Esophagus (tissue), 2 donors: ENCODE results near the gene BBS12. TPM values are rescaled to one million over a fixed set of nuclear protein-coding genes. Genes with fewer than 3 reads are reported as not detected.

ENCODE experiments used
- H3K27ac ChIP-seq, 2 donors: one replicate each; pipeline ENCODE4 v1.5.1; 2013; ENCODE audit warnings: low read depth in 2 of 2, mild to moderate bottlenecking in 2 of 2, inconsistent platforms in 1 of 2, low read length in 1 of 2, moderate library complexity in 1 of 2
- H3K27me3 ChIP-seq, 2 donors: one replicate each; pipeline ENCODE4 v1.6.1; 2013; ENCODE audit warnings: low read length in 2 of 2, control low read depth in 1 of 2, mild to moderate bottlenecking in 1 of 2; ENCODE audit not compliant: insufficient read depth in 2 of 2, control insufficient read depth in 1 of 2
- H3K36me3 ChIP-seq, 2 donors: one replicate each; pipeline ENCODE4 v1.6.1; 2013; ENCODE audit warnings: low read length in 1 of 2; ENCODE audit not compliant: control insufficient read depth in 2 of 2, insufficient read depth in 2 of 2
- H3K4me1 ChIP-seq, 2 donors: one replicate each; pipeline ENCODE4 v1.6.1; 2013; ENCODE audit warnings: low read length in 1 of 2; ENCODE audit not compliant: control insufficient read depth in 2 of 2, insufficient read depth in 2 of 2
- H3K4me3 ChIP-seq, 2 donors: one replicate each; pipeline ENCODE4 v1.5.1; 2013; ENCODE audit warnings: low read length in 2 of 2, mild to moderate bottlenecking in 2 of 2, low read depth in 1 of 2, moderate library complexity in 1 of 2
- H3K9me3 ChIP-seq, 2 donors: one replicate each; pipeline ENCODE4 v1.6.1; 2013; ENCODE audit warnings: mild to moderate bottlenecking in 2 of 2, low read depth in 1 of 2, low read length in 1 of 2, moderate library complexity in 1 of 2; ENCODE audit not compliant: control insufficient read depth in 2 of 2, insufficient read depth in 1 of 2
- WGBS, 2 donors: extraction: QIAGEN DNeasy Blood & Tissue Kit; methylation state at CpG; one replicate each; pipeline ENCODE4 v1.1.7; 2013; 5-methylcytosine and 5-hydroxymethylcytosine counted together
- polyA plus RNA-seq, 2 donors: library from polyadenylated mRNA; stranded (reverse); fragments of 200-250 nt; gene quantifications; one replicate each; pipeline ENCODE4 v1.2.3, GENCODE V29; 2013
- donor health status: healthy with polysubstance abuse.
- donor health status: Bipolar disorder and iron deficiency.

BBS12 gene
- polyA plus RNA-seq, 2 donors, result 0.45 to 0.76 TPM

DNA sequence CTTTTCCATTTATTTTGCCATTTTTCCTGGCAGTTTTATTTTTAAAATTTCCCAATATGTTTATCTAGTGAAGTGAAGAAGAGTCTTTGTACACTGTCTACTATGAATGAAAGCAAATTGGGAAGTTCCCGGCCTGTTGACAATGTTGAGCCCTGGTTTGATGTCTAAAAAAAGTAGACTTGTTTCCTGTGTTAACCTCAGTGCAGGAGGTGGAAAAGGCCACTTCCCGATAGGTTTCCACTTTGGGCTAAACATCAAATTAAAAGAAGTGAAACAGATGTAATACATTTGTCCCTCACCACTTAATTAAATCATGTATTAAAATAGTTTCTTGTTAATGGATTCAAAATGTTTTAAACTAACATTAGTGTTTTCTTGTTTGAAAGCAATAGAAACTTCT, 30.0 kb downstream of the BBS12 start:
- Histone ChIP-seq H3K4me1 (no peaks in the 10 kb centered on the region), H3K9me3 (no peaks in the 10 kb centered on the region), H3K4me3 (no peak overlapping the region), H3K36me3 (no peaks in the 10 kb centered on the region), H3K27me3 (no peaks in the 10 kb centered on the region), H3K27ac (no peak overlapping the region)
- WGBS, 2 donors, result 58 to 61% methylated on average over 2 of the region's 2 CpGs

DNA sequence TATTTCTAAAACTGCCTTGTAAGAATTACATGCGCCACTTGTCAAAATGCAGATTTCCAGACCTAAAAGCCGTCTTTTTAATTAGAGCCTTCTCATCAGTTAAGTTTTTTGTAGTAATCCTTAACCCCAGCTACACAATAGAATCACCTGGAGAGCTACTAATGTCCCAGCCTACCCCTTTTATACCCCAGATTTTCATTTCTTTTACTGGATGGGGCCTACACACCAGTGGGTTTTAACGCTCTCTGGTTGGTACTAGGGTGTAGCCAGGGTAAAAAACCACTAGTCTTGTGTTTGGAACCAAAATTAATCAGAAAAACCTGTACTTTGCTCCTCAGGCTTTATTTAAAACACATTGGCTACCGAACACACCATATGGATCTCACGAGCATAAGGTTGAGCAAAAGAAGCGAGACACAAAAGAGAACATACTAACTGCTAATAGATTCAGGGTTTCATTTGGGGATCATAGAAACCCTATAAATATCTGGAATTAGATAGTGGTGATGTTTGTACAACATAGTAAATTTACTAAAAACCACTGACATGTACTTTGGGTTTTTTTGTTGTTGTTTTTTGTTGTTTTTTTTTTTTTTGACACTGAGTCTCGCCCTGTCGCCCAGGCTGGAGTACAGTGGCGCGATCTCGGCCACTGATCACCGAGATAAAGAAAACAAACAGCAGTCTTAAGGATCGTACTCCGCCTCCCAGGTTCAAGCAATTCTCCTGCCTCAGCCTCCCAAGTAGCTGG, 30.6 kb downstream of the BBS12 start:
- Histone ChIP-seq H3K27ac (no peak overlapping the region), H3K4me3 (no peak overlapping the region), H3K27me3 (no peaks in the 10 kb centered on the region), H3K36me3 (no peaks in the 10 kb centered on the region), H3K9me3 (no peaks in the 10 kb centered on the region), H3K4me1 (no peaks in the 10 kb centered on the region)
- 90 to 94% methylated on average over 14 of the region's 14 CpGs for WGBS, 2 donors

DNA sequence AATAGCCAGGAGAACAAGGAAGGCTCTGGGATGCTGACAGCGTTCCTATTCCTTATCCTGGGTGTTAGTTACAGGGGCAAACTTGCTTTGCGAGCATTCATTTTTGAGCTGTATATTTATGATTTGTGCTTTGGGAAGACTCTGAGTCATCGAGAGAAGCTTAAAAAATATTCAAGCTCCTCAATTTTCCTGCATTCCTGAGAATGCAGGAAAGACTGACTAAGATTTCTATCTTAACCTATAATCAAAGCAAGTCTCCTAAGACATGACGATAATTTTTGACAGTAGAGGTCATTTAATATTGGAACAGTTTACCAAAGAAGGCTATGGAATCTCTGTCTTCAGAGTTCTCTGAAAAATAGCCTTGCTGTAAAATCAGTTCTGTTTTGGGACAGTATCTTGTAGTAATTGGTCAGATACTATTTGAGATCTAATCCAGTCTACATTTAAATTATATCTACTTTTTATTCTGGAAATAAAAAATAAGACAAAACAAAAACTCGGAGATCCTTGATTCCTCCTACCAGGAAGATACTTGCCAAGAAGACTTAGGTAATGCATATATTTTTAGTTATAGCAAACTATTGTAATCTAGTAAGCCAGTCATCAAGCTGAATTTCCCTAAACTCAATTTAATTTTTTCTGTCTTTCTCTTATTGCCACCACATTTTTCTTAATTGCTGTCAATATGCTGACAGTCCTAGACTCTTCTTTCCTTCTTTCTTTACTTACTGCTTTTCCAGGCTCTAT, 31.7 kb downstream of the BBS12 start:
- no peaks in the 10 kb centered on the region for H3K4me1 ChIP-seq
- H3K27me3 ChIP-seq, result no peaks in the 10 kb centered on the region
- WGBS, 2 donors, result 77 to 79% methylated on average over 5 of the region's 5 CpGs
- H3K36me3 ChIP-seq, result no peaks in the 10 kb centered on the region
- no peak overlapping the region for H3K4me3 ChIP-seq
- no peak overlapping the region for H3K27ac ChIP-seq
- no peaks in the 10 kb centered on the region for H3K9me3 ChIP-seq

DNA sequence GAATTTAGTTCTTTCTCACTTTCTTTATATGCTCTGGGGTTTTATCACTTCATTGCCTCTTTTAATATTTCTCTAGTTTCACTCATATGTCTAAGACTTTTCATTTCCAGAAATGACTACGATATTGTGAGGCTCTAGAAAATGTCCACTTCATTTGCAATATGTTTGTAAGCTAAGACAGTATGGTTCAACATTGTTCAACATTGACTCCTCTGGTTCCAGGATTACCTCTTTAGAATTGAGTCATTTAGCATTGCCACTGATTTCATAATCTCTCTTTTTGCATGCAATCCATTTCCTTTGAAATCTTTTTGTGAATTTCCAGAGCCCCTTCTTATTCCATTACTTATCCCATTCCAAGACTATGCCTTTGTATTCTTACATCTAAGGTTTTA, 32.3 kb downstream of the BBS12 start:
- WGBS, 2 donors, result 67 to 73% methylated on average over 1 of the region's 1 CpG
- H3K27ac ChIP-seq, result no peak overlapping the region

DNA sequence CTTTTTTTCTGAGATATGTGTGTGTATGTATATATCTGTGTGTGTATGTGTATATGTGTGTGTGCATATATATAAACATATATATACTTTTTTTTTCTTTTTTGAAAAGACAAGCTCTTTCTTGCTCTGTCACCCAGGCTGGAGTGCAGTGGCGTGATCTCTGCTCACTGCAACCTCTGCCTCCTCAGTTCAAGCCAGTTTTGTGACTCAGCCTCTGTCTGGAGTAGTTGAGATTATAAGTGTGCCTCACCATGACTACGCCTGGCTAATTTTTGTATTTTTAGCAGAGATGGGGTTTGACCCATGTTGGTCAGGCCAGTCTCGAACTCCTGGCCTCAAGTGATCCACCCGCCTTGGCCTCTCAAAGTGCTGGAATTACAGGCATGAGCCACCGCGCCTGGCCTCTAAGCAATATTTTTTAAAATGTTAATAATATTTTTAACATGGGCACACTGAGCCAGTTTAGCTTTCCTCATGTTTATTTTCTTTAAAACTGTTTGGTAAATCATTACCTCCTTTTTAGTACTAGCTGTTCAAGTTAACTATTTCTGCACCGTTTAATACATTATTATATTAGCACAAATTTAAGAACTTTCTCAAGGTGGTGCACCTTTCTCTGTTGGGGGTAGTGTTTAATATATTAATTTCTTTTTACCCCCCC, 33.3 kb downstream of the BBS12 start:
- H3K4me3 ChIP-seq, result no peak overlapping the region
- H3K4me1 ChIP-seq, result no peaks in the 10 kb centered on the region
- H3K27ac ChIP-seq, result no peak overlapping the region
- 77 to 83% methylated on average over 7 of the region's 7 CpGs for WGBS, 2 donors
- no peaks in the 10 kb centered on the region for H3K9me3 ChIP-seq
- no peaks in the 10 kb centered on the region for H3K36me3 ChIP-seq
- no peaks in the 10 kb centered on the region for H3K27me3 ChIP-seq

More for the DNA sequence above, 32.3 kb downstream of the BBS12 start:
- Histone ChIP-seq H3K4me3 (no peak overlapping the region), H3K36me3 (no peaks in the 10 kb centered on the region), H3K27me3 (no peaks in the 10 kb centered on the region), H3K4me1 (no peaks in the 10 kb centered on the region), H3K9me3 (no peaks in the 10 kb centered on the region)

DNA sequence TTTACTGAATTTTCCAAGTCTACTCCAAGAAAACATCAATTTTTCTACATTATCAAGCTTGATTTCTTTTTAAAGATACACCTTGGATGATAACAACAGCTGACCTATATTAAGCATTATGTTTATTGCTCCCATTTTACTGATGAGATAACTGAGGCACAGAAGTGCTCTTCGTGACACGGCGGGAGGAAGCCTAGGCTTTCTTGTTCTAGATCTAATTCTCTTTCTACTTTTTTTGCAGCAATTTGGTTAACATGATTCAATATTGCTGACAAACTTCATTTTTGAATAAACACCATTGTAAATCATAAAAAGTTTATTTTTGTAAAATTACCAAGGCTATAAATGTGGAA, 33.8 kb downstream of the BBS12 start:
- Histone ChIP-seq H3K9me3 (no peaks in the 10 kb centered on the region), H3K4me3 (no peak overlapping the region), H3K36me3 (no peaks in the 10 kb centered on the region), H3K27me3 (no peaks in the 10 kb centered on the region), H3K4me1 (no peaks in the 10 kb centered on the region), H3K27ac (no peak overlapping the region)
- WGBS, 2 donors, result 94% methylated on average over 3 of the region's 3 CpGs

DNA sequence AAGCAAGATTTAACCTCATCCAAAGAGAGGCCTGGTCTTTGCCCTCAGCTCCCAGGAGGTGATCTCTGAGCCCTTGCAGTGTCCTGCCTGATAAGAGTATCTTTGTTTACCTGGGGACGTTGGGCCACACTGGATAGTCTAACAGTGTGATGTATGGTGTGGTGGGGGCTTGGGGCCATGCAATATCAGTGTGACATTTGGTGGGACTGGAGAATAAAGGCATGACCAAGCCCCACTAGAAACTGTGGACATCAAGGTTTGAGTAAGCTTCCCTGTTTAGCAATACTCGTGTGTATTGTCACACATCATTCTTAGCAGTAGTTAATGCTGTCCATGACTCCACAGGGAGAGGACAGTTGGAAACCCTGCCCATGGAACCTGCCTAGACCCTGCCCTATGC, 34.4 kb downstream of the BBS12 start:
- no peaks in the 10 kb centered on the region for H3K4me1 ChIP-seq
- WGBS, 2 donors, result 55 to 62% methylated on average over 2 of the region's 2 CpGs
- H3K27me3 ChIP-seq, result no peaks in the 10 kb centered on the region
- H3K9me3 ChIP-seq, result no peaks in the 10 kb centered on the region
- no peaks in the 10 kb centered on the region for H3K36me3 ChIP-seq
- H3K27ac ChIP-seq, result no peak overlapping the region
- no peak overlapping the region for H3K4me3 ChIP-seq

DNA sequence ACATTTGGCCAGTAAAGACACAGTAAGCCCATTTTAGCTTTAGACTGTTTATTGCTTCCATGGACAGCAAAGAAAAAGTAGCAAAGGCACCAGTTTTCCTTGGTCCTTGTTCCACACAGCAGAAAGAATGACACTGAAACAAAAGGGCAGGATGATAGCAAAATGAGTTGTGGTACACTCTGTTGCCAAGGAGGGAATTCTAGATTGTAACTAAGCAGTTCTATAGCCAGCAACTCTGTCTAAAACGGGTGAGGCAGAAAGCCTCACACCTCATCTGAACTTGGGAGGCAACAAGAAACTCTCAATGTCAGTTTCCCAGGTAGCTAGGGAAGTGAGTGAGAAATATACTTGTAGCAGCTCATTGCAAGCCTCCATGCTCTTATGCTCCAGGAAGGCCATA, 39.2 kb downstream of the BBS12 start:
- H3K27me3 ChIP-seq, result no peaks in the 10 kb centered on the region
- H3K36me3 ChIP-seq, result no peaks in the 10 kb centered on the region
- WGBS, 2 donors, result 59 to 62% methylated on average over 1 of the region's 1 CpG
- H3K4me3 ChIP-seq, result no peak overlapping the region
- no peaks in the 10 kb centered on the region for H3K9me3 ChIP-seq
- H3K27ac ChIP-seq, result no peak overlapping the region
- H3K4me1 ChIP-seq, result peaks cover 0 to 2% of the 10 kb centered on the region in 2 donors

DNA sequence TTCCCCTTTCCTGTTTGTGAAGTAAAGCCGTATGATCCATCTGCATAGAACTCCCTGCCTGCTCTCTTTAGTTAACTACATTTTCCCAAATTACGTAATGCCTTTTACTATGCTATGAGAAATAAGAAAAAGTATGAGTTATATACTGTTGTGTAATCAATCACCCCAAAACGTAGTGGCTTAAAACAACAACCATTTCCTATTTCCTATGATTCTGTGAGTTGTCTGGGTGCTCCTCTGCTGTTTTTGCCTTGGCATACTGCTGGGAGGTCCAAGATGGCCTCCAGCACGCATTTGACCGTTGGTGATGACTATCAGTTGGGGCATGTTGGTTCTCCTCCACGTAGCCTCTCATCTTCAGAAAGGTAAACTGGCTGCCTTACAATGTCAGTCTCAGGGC, 39.8 kb downstream of the BBS12 start:
- Histone ChIP-seq H3K9me3 (no peaks in the 10 kb centered on the region), H3K4me3 (no peak overlapping the region), H3K36me3 (no peaks in the 10 kb centered on the region), H3K27me3 (no peaks in the 10 kb centered on the region), H3K27ac (no peak overlapping the region), H3K4me1 (peaks cover 0 to 2% of the 10 kb centered on the region in 2 donors)
- WGBS, 2 donors, result 59 to 61% methylated on average over 6 of the region's 6 CpGs
